ENCODE data around the gene CAPN14.

- no peak for TF ChIP-seq CTCF (IDR thresholded peaks at IDR 0.05)
- TF ChIP-seq POLR2A (IDR thresholded peaks at IDR 0.05), result no peak
- no peak for TF ChIP-seq POLR2AphosphoS5 (IDR thresholded peaks at IDR 0.05)
These were observed 13.4 kb upstream of the CAPN14 start for GRCh38 chr2:31230751-31231150.
